Retinal pigment epithelial cell (primary cell): ENCODE results near the gene SENP6.

ENCODE experiments used
- DNase-seq: peaks from one replicate; pipeline ENCODE4 v3.0.0-alpha.2; 2010; ENCODE audit warnings: low read depth
- H3K4me3 ChIP-seq: 2 replicates; pipeline ENCODE4 v1.5.1; 2011; ENCODE audit warnings: mild to moderate bottlenecking, low read length, control low read depth, moderate library complexity
- CTCF ChIP-seq: conservative IDR thresholded peaks from 2 replicates; pipeline ENCODE4 v1.5.1; 2011; ENCODE audit warnings: low read depth, low read length, control low read depth, inconsistent platforms

Gene SENP6

GRCh38 chr6:75619230-75619899, 17.7 kb downstream of the SENP6 start:
- no peak for TF ChIP-seq CTCF
- DNase-seq = no peak
- no peak overlapping the region for H3K4me3 ChIP-seq

- TF ChIP-seq CTCF = no peak
- no peak for DNase-seq
- no peak overlapping the region for H3K4me3 ChIP-seq
These were observed 19.0 kb downstream of the SENP6 start for GRCh38 chr6:75620381-75621304.

GRCh38 chr6:75621846-75622245, 20.2 kb downstream of the SENP6 start:
- no peak overlapping the region for H3K4me3 ChIP-seq
- no peak for DNase-seq
- TF ChIP-seq CTCF = no peak

GRCh38 chr6:75623491-75623890, 21.8 kb downstream of the SENP6 start:
- TF ChIP-seq CTCF = no peak
- no peak for DNase-seq
- H3K4me3 ChIP-seq = no peak overlapping the region

GRCh38 chr6:75624335-75624734, 22.7 kb downstream of the SENP6 start:
- no peak for TF ChIP-seq CTCF
- DNase-seq = no peak
- H3K4me3 ChIP-seq = no peak overlapping the region

DNA sequence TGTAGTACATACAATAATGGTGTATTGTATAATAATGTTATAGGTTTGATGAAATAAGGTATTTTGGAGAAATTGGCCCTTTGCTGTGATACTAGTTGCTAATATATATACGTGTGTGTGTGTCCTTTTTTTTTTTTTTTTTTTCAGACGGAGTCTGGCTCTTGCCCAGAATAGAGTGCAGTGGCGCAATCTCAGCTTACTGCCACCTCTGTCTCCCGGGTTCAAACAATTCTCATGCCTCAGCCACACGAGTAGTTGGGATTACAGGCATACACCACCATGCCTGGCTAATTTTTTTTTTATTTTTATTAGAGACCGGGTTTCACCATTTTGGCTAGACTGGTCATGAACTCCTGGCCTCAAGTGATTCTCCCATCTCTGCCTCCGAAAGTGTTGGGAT, 23.3 kb downstream of the SENP6 start:
- H3K4me3 ChIP-seq = no peak overlapping the region
- no peak for DNase-seq

More for the DNA sequence above, 23.3 kb downstream of the SENP6 start:
- no peak for TF ChIP-seq CTCF
